BE2C (cell line): ENCODE measurements around the gene IRF2.

Experiments
- DNase-seq: peaks from one replicate; pipeline ENCODE4 v3.0.0-alpha.2; 2020
- H3K27me3 ChIP-seq: fragments of 250-450 bp; sonication (Bioruptor Pico); 2 replicates; pipeline ENCODE4 v1.5.1; 2020; ENCODE audit warnings: mild to moderate bottlenecking
- H3K36me3 ChIP-seq: fragments of 250-450 bp; sonication (Bioruptor Pico); 2 replicates; pipeline ENCODE4 v1.5.1; 2020; ENCODE audit warnings: mild to moderate bottlenecking
- H3K4me1 ChIP-seq: fragments of 250-450 bp; sonication (Bioruptor Pico); 2 replicates; pipeline ENCODE4 v1.5.1; 2020
- H3K4me3 ChIP-seq: 2 replicates; pipeline ENCODE4 v1.5.1; 2011; ENCODE audit warnings: low read depth, low read length
- H3K9me3 ChIP-seq: fragments of 250-450 bp; sonication (Bioruptor Pico); 2 replicates; pipeline ENCODE4 v1.5.1; 2020
- TF ChIP-seq, protein P1 (sequence below): IDR thresholded peaks from 2 replicates; pipeline ENCODE4 v1.5.1; 2012; ENCODE audit warnings: mild to moderate bottlenecking, low read depth, low read length

Gene IRF2

DNA sequence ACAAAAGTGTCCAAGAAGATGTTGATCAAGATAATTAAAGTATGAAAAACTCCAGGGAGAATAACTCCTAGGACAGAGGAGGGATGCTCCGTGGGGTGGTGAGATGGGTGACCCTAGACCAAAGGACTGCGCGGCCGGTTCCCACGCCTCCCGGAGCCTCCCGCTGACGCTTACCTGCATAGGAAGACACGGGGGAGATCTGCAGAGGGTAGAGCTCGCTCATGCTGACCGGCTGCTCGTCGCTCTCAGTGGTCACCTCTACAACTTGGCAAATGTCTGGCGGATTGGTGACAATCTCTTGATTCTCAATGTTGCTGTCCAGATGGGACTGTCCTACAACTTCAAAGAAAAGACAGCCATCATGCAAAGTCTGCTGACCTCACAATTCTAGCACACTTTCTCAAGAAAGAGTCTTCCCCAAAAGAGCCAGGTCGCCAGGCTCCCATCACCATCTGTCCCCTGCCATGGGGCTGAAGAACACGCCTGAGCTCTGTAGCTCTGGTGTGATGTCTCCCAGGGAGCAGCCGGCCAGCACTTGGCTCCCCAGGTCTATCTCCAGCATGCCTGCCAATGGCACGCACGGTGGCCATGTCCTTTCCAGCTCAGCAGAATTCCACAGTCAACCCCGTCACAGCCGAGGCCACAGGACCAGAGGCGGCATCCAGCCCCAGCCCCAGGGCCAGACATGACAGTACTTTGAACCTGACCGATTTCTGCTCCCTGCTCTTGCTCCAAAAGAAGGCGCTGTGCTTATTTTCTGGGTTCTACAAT, 75.4 kb downstream of the IRF2 start:
- Histone ChIP-seq H3K9me3 (no peaks in the 10 kb centered on the region), H3K4me3 (no peak overlapping the region), H3K36me3 (peaks cover 13% of the 10 kb centered on the region), H3K27me3 (no peaks in the 10 kb centered on the region), H3K4me1 (peaks cover 13% of the 10 kb centered on the region)
- TF ChIP-seq, protein P1, sequence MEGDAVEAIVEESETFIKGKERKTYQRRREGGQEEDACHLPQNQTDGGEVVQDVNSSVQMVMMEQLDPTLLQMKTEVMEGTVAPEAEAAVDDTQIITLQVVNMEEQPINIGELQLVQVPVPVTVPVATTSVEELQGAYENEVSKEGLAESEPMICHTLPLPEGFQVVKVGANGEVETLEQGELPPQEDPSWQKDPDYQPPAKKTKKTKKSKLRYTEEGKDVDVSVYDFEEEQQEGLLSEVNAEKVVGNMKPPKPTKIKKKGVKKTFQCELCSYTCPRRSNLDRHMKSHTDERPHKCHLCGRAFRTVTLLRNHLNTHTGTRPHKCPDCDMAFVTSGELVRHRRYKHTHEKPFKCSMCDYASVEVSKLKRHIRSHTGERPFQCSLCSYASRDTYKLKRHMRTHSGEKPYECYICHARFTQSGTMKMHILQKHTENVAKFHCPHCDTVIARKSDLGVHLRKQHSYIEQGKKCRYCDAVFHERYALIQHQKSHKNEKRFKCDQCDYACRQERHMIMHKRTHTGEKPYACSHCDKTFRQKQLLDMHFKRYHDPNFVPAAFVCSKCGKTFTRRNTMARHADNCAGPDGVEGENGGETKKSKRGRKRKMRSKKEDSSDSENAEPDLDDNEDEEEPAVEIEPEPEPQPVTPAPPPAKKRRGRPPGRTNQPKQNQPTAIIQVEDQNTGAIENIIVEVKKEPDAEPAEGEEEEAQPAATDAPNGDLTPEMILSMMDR: no peak
- no peak for DNase-seq

DNA sequence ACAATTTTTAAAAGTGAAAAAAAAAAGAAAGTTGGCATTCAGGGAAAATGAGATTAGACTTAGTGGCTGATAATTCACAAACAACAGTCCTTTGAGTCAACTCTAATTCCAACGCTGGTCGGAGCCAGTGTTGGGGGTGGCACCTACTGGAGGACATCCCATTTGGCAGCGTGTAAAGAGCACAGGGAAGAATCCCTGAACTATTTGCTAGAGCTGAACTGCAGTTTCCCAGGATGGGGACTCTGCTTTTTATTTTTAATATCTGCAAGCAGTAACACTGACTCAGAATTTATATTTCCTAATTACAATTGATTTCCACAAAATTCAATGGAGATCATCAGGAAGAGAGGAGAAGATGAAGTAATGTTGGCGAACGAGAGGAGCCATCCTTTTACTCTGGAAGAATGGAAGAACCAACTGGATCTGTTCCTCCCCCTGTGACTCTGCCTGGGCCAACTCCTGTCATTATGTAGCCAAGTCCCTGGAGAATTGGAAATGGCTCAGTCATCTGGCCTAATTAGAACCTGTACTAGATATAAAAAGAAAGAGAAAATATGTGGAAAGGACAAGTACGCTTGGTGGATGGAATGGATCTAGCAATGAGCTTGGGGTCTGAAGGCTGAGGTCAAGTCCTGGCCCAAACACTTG, 76.7 kb downstream of the IRF2 start:
- H3K4me1 ChIP-seq: peaks cover 8% of the 10 kb centered on the region

DNA sequence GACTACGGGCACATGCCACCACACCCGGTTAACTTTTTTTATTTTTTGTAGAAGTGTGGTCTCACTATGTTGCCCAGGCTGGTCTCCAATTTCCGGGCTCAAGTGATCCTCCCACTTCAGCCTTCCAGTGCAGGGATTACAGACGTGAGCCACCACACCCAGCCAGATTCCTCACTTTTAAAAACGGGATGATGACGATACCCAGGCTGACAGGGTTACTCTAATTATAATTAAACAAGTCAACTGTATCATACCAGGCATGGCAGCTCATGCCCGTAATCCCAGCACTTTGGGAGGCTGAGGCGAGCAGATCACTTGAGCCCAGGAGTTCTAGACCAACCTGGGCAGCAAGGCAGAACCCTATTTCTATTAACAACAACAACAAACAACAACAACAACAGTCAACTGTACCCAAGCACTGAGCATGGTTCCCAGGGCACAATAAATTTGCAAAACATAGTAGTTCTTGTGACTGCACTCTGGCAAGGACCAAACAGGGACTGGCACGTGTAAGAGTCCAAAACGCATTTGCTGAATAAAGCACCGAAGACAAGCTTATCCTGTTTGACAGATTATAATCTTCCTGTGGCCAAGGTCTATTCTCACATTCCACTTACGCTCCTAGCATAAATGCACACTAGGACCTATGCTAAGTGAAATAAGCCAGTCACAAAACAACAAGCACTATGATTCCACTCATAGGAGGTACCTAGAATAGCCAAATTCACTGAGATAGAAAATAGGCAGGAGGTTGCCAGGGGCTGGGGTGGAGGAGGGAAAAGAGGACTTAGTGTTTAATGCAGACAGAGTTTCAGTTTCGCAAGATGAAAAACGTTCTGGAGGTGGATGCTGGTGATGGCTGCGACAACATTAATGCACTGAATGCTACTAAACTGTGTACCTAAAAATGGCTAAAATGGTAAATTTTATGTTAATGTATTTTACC, 77.5 kb downstream of the IRF2 start:
- Histone ChIP-seq H3K36me3 (peaks cover 15% of the 10 kb centered on the region), H3K27me3 (no peaks in the 10 kb centered on the region), H3K4me3 (no peak overlapping the region), H3K9me3 (no peaks in the 10 kb centered on the region), H3K4me1 (peaks cover 8% of the 10 kb centered on the region)
- TF ChIP-seq, protein P1: no peak
- no peak for DNase-seq

More for the DNA sequence above, 76.7 kb downstream of the IRF2 start:
- Histone ChIP-seq H3K27me3 (no peaks in the 10 kb centered on the region), H3K36me3 (peaks cover 13% of the 10 kb centered on the region), H3K4me3 (no peak overlapping the region), H3K9me3 (no peaks in the 10 kb centered on the region)
- TF ChIP-seq, protein P1: no peak
- peak; percentile 35 for DNase-seq

DNA sequence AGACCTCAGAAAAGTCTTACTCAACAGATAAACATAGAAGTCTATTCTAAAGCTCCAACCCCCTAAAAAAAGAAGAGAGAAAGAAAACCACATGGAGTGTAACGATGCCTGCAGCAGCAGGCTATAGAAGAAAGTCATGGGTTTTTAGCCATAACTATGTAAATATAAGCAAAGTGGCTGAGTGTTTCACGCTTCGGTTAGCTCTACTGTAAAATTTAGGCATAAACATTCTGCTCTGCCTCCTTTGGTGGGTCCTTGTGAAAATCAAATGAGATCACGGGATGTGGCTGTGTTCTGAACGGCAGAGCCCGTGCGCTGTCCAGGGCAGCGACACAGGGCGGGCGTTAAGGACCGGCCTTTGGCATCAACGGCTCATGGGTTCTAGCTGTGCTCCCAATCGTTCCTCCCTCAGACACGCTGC, 78.4 kb downstream of the IRF2 start:
- H3K27me3 ChIP-seq: no peaks in the 10 kb centered on the region
- H3K4me3 ChIP-seq: no peak overlapping the region
- peaks cover 8% of the 10 kb centered on the region for H3K4me1 ChIP-seq
- DNase-seq: no peak
- H3K9me3 ChIP-seq: no peaks in the 10 kb centered on the region
- TF ChIP-seq, protein P1: no peak
- H3K36me3 ChIP-seq: peaks cover 21% of the 10 kb centered on the region

DNA sequence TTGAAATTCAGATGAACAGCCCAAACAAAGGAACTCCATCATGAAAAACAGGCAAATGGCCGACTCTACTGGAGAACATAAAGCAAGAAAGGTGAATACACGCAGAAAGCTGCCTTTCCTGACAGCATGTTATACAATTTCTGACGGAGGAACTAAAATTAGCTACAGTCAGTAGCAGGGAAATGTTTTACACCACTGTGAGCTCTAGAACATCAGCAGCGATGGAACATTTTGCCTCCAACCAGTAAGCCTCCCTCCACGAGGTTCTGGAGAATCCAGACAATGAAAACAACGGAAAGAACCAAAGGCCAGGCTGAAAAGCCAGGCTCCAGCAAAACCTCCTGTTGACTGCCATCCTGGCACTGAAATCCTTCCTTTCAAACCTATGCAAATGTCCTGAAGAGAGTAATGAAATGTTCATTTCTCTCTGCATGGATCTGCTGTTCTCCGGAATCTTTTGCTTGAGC, 78.9 kb downstream of the IRF2 start:
- peaks cover 8% of the 10 kb centered on the region for H3K4me1 ChIP-seq
- H3K9me3 ChIP-seq: no peaks in the 10 kb centered on the region
- no peaks in the 10 kb centered on the region for H3K27me3 ChIP-seq
- no peak for DNase-seq
- H3K4me3 ChIP-seq: no peak overlapping the region
- H3K36me3 ChIP-seq: peaks cover 19% of the 10 kb centered on the region
- TF ChIP-seq, protein P1: no peak
